Activated CD8-positive, alpha-beta memory T cell treated with anti-CD3 and anti-CD28 coated beads, Interleukin-2, amount 50 U/mL, for 48 hours (primary cell): Measurements from ENCODE around the gene CSF1R.

Source experiments
- DNase-seq: peaks from one replicate; pipeline ENCODE4 v3.0.0-alpha.2; 2020

The CSF1R gene

GRCh38 chr5:150022158-150022531, 64.2 kb downstream of the CSF1R start:
- no peak for DNase-seq

DNA sequence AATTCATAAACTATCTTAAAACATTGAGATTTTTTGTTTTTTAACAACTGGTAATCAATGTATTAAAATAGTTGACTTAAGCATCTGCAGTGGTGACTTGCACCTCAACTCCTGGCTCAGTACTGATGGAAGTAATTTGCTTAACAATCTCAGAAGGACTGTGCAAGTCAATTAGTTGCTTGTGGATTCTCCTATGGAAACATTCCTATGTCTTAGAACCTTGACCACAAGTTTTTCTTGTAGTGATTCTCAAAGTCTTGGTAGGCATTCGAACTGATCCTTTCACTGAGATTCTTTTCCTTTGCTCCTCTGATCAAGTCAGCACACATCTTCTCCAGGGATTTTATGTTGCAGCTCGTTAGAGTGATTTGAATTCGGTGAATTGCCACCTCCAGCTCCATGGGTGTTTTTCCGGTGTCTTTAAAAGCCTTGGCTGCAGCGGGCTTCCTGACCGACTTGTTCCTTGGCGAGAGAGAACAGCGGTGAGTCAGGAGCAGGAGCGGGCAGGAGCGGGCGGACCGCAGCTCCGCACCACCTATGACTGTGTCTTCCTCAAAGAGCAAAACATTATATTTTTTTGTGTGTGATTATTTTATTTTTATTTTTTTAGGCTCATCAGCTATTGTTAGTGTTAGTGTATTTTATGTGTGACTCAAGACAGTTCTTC, 64.7 kb downstream of the CSF1R start:
- no peak for DNase-seq

DNA sequence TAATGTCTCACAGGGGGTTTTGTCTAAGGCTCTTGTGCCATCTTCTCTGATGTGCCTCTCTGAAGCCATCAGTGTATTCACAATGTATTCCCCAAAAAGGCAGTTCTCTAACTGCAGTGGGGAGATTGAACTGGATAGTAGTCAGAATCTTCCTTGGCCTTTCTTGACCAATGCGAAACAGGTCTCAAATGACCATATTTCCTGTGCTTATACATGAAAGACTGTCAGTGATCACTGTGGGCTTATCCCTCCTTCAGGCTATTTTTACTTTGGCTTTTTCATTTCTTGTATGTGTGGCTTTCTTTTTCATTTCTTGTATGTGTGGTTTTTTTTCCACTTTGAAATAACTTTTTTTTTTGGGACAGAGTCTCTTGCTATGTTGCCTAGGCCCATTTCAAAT, 66.1 kb downstream of the CSF1R start:
- DNase-seq: no peak

DNA sequence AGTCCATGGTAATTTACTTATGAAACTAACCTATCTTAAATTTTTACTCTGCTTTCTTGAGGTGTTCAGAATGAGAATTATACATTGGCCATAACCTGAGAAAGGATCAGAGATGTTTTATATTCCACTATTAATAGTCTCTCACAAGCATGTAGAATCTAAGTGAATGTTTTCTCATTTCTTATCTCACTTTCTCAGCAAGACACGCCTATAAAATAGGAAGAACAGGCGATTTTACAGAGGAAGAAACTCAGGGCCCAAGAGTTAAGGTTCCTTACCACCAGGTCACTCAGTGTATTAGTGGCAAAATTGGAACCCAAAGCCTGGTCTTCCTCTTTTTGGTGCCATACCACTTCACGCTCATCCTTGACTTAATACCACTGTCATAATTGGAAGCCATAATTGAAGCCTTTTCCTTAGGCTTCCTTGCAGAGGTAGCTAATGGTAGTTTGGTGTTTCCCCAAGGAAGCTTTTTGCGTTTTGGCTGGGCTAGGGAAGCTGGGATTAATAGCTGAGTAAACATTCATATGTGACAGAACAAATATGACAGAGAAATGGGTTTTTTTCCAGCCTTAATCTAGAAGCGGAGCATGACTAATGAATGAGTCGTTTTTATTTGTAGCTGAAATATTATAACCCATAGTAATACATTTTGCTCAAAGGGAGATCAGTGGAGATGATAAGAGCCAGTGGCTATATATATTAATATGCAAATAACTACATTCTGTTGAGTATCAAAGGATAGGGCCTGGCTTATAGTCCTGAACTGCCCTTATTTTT, 68.9 kb downstream of the CSF1R start:
- no peak for DNase-seq

GRCh38 chr5:150016537-150016936, 69.8 kb downstream of the CSF1R start:
- no peak for DNase-seq

GRCh38 chr5:150015415-150015814, 70.9 kb downstream of the CSF1R start:
- DNase-seq: no peak

DNA sequence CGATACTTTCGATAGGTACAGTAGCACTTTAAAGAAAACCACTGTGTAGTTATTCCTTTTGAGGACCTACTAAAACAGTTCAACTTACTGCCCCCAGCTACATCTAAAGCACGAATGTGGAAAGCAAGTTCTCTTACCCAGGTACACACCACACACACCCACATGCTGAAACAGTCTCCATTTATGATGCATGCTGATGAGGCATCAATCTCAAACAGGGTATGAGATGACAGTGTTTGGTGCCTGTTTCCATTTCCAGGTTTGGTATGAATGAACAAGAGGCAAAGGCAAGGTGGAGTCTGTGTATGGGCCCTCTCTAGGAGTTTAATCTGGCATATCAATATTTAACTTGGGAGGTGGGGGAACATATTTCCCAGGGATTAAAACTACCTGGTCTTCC, 71.9 kb downstream of the CSF1R start:
- DNase-seq: no peak

DNA sequence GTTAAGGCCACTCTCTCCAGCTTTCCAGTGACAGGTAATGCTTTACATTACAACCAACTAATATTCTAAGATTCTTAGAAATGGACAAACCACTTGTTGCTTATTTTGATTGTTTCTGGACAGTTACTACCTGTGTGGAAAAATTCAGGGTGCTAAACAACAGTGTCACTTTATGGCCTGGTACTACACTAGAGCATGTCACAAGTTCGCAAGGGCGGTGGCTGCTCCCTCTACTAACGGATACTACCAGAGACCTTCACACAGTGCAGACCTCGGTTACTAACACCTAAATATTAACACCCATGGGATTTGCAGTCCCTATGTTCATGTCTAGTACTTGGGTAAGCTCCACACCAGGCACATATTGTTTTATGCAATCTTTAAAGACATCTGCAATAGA, 72.4 kb downstream of the CSF1R start:
- no peak for DNase-seq

- no peak for DNase-seq
These were observed 76.5 kb downstream of the CSF1R start for GRCh38 chr5:150009671-150010387.

DNA sequence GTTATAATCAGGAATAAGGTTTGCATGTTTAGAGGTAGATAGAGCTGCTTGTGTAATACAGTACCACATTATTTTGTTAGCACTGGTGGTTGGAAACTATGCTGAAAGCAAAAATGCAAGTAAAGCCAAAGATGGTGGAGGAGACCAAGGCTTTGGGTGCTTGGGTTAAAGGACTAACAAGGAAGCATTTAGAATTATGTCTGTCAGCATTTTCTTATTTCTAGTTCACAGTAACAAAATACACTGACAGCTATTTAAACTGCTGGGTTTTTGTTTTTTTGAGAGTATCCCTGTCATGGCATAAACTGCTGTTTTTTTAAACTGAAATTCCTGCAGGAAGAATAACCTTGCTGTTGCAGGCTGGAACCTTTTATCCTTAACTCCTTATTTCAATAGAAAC, 79.3 kb downstream of the CSF1R start:
- DNase-seq: no peak

DNA sequence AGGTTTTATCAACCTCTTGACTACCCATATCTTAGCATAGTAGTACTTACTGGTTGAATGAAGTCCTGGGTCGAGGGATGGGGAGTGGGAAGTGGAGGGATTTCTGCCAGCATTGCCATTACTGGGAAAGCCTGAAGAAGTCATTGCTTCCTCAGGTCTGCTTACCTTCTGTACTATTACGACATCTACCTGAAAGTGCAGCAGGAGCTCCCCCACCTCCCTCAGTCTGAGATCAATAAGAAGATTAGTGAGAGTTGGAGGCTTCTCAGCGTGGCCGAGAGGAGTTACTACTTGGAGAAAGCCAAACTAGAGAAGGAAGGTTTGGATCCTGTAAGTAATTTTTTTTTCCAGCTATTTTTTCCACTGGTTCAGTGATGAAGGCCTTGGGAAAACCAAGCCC, 80.0 kb downstream of the CSF1R start:
- DNase-seq: no peak
